Erythroblast (primary cell): ENCODE data around the gene COQ8A.

ENCODE experiments used
- DNase-seq, 2 experiments: peaks; one replicate each; lab custom pipeline; 2025; lab: John Stamatoyannopoulos, UW
- GATA1 ChIP-seq: IDR thresholded peaks from 2 replicates; pipeline ENCODE4 v1.6.1; 2011; ENCODE audit warnings: low read depth, mild to moderate bottlenecking, control low read depth, low read length, moderate library complexity
- POLR2A ChIP-seq: IDR thresholded peaks from 2 replicates; pipeline ENCODE4 v1.6.1; 2011; ENCODE audit warnings: mild to moderate bottlenecking, low read length

The COQ8A gene

DNA sequence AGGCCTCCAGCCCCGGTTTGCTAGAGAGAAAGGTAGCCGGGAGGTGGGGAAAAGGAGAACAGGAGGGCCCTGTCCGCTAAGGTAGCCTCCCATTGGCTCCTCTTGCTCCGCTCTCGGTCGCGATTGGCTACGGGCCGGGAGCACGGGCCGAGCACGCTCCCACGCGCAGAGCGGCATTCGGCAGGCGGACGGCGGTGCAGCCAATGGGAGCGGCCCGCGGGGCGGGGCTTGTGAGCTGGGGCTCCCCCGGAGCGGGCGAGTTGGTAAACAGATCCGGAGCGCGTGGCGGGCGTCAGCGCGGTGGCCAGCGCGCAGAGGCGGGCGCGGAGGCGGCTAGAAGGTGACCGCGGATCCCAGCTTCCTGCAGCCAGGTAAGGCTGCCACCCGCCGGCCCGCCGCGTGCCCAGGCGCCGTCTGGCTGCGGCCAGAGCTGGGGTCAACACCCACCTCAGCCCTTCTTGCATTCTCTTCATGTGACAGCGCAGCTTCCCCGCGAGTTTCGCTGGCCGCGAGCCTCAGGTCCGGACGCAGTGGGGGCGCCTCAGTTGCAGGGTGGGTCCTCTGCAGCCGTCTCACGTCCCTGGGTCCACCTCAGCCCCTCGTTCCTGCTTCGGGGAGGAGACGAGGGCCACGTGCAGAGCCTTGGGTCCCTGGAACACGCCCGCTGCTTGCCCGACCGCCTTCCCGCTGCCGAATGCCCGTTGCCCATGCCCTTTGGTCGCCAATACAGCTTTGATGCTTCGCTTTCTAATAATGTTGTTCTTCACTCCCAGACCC is at the start of gene COQ8A:
Gene COQ8A, plus strand, starts transcription at position 266 of the 777 bp plus-strand sequence. CDS start 21,092 bp downstream, outside the sequence.
- TF ChIP-seq GATA1 (no peak), POLR2A (peak; percentile 85)
- peak; percentile 99 for DNase-seq

DNA sequence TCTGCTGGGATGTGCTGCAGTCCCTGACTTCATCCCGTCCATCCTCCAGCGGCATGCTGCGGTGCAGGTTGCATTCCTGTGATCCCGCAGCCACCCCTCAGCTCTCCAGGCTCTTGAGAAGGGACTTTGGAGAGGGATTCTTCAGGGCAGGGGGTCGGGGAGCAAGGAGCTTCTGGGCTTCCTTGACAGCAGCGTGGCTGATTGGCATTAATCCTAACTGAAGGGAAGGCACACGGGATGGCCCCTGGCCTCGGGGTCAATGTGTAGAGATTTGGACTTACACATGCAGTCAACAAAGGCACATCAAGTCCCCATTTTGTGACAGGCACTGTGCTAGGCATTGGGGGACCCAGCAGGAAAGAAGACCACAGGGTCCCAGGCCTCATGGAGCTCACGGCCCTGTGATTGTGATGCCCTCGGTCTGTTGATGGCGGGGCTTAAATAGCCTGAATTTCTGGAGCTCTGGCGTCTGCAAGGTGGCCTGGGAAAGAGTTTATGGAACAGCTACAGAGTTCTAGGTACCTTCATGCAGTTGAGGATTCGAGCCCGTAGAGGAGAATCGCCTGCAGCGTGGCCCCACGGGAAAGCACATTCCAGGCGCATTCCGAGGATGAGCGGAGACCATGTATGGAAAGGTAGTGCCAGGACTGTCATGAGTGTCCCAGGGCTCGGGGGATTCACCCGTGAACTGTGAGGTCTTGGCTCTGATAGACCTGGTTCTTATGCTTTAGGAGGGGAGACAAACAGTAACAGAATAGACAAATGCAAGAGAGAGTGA is 49.6 kb upstream of the COQ8A start:
- TF ChIP-seq POLR2A (no peak), GATA1 (no peak)

DNA sequence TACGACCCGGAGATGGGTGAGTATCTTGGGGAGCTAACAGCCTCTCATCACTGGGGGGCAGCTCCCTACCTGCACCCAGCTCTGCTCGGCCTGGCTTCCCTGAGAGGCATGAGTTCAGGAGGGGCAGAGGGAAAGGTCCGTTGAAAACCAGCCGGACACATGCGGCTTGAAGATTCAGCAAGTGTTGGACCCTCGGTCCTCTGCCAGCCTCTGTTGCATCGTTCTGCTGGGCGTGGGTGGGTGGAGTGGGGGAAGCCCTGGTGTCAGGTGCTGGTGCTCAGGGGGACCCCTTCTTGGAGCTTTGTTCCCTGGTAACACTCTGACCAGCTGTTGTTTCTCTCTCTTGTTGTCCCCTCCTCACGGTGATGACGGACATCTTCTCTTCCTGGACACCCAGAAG is 48.7 kb upstream of the COQ8A start:
- TF ChIP-seq GATA1 (no peak), POLR2A (no peak)
- DNase-seq: no peak

More for the DNA sequence above, 49.6 kb upstream of the COQ8A start:
- DNase-seq: no peak

DNA sequence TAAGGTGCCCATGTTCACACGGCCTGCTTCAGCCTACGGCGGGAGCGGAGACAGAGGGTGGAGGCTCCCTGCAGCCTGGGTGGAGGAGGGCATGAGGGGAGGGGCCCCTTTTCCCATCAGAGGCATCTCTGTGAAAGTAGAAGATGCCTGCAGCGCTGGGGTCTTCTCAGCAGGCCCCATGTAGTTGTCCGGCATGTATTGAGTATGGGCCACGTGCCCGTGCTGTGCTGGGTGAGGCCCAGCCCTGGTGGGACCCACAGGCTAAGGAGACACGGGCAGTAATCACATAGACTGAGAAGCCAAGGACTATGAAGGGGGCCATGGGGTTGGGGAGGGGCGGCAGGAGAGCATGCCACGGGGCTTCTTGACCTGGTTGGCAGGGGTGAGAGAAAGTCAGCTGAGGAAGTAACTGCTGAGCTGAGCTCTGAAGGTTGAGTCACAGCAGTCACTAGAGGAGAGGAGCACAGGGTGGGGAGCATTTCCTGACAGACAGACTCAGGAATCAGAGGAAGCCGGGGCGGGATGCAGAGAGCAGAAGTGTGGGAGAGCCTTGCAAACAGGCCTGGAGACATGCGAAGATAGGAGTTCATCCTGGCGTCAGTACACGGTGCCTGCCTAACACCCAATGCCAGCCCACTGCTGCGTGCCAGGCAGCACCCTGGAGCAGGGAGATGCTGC is 48.1 kb upstream of the COQ8A start:
- no peak for DNase-seq

DNA sequence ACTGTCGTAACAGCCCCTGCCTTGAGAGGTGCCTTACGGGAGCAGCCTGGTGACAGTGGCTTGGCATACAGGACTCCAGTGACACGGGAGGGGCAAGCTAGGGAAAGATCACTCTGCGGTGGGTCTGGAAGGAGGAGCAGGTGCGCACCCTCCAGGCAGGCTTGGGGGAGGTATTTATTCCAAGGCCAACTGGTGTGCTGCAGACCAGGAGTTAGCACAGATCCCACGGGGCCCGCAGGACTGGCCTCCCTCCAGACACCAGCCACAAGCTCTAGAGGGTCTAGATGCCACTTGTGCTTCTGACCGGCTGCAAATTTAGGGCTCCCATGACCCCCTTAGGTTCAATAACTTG is 47.6 kb upstream of the COQ8A start:
- TF ChIP-seq GATA1 (no peak), POLR2A (no peak)
- no peak for DNase-seq

More for the DNA sequence above, 48.1 kb upstream of the COQ8A start:
- TF ChIP-seq POLR2A: no peak
- no peak for TF ChIP-seq GATA1

DNA sequence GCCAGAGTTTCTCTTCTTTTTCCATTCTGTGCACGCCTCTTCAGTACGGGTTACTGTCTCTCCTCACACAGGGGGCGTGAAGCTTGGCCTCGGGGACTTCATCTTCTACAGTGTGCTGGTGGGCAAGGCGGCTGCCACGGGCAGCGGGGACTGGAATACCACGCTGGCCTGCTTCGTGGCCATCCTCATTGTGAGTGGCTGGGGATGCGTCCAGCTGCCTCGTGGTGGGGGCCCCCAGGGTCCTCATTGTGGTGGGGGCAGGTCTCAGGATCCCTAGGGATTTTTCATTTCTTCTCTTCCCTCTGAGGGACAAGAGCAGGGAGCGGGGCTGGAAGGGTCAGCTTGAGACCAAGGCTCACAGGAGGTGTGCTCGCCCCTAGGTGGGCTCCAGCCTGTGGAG is 46.2 kb upstream of the COQ8A start:
- no peak for DNase-seq
- TF ChIP-seq GATA1: no peak
- no peak for TF ChIP-seq POLR2A

DNA sequence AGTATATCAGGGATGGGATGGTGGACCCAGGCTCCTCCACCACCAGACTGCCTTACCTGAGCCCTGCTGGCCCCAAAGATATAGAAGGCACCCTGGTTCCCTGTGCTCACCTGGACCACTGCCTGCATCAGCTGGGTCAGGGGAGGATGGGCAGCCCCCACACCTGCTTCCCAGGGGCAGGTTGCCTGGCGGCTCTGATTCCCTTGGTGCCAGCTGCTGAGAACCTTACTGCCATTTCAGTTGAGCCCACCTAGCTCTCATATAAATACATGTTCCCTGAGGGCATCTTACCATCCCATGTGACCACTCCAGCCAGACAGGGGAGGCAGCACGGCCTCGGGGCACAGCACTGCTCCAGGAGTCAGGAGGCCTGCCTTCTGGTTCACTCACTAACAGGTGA is 45.3 kb upstream of the COQ8A start:
- DNase-seq: no peak
- TF ChIP-seq POLR2A (no peak), GATA1 (no peak)

DNA sequence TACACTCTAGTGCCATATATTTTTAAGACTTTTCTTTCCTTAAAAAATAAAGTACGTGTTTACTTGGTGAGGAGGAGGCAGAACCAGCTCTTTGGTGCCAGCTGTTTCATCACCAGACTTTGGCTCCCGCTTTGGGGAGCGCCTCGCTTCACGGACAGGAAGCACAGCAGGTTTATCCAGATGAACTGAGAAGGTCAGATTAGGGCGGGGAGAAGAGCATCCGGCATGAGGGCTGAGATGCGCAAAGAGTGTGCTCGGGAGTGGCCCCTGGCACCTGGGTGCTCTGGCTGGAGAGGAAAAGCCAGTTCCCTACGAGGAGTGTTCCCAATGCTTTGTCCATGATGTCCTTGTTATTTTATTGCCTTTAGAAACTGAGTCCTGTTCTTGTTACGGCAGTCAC is 44.5 kb upstream of the COQ8A start:
- no peak for DNase-seq
- TF ChIP-seq GATA1 (no peak), POLR2A (no peak)

DNA sequence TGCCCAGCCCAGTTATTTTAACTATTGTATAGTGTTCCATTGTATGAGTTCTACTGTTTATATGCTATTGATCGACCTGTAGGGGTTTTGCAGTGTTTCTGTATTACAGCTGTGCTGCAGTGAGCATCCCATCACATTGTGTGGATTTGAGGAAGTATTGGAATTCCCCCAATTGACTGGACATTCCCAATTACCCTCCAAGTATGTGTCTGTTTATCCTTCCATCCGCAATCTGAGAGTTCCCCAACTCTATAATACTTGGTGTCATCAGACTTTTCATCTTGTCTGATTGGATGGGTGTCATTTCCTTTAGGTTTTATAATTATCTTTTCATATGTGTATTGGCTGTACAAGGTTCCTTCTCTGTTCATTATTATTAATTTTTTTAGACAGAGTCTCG is 41.8 kb upstream of the COQ8A start:
- DNase-seq: no peak
- no peak for TF ChIP-seq GATA1
- no peak for TF ChIP-seq POLR2A

DNA sequence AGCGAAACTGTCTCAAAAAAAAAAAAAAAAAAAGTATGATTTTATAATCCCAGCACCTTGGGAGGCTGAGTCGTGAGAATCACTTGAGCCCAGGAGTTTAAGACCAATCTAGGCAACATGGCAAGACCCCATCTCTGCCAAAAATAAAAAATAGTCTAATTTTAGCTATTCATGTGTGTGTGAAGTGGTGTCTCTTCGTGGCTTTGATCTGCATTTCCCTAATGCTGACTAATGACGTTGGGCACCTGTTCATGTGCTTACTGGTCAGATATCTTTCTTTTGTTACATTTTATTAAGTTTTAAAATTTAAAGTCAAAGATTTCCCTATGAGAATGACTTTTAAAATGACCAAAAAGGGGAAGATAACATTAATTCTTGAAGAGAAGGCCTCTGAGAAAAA is 38.7 kb upstream of the COQ8A start:
- no peak for DNase-seq
- no peak for TF ChIP-seq POLR2A
- TF ChIP-seq GATA1: no peak

DNA sequence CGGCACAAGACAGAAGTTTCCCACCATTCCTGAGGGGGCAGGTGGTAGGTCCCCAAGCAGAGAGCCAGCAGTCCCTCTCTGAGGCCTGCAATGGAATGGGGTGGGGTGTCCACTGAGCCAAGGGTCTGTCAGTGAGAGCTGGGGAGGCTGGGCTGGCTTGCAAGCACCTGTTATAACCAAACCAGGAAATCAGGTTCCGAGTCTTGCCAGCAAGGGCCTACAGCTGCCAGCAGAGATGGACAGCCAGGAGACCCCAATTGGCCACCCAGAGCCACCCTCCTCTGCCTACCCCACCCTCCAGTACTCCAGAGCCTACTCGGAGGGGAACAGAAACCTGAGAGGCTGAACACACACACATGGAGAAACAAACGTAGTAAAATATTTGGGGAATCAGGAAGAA is 37.5 kb upstream of the COQ8A start:
- TF ChIP-seq POLR2A (no peak), GATA1 (no peak)
- no peak for DNase-seq

DNA sequence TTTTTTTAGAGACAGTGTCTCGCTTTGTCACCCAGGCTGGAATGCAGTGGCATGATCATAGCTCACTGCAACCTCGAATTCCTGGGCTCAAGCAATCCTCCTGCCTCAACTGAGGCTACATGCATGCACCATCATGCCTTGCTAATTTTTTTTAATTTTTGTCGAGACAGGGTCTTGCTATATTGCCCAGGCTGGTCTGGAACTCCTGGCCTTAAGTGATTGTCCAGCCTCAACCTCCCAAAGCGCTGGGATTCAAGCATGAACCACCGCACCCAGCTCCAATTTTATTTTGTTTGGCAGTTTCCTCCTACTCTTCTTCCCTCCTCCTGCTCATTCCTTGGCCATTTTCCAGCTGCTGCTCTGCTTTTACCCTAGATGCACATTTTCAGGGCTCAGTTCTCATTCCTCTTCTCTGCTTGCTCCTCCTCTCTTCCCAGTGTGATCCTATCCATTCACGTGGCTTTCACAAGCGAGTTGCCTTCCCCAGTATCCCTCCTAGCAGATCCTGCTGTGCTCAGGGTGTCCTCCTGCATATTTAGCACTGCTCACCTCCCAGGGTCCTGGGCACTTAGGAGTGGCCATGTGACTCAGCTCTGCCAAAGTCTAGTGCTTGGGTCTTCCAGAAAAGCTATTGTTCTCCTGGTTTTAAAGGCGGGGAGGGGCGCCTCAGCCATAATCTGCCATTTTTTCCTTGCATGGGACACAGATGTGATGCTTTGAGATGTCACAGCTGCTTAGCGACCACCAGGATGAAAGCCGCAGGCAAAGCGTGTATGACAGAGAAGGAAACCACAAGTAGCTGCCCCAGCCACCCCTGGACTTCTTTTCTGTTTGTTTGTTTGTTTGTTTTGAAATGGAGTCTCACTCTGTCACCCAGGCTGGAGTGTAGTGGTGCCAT is 36.0 kb upstream of the COQ8A start:
- TF ChIP-seq GATA1 (no peak), POLR2A (no peak)
- no peak for DNase-seq

DNA sequence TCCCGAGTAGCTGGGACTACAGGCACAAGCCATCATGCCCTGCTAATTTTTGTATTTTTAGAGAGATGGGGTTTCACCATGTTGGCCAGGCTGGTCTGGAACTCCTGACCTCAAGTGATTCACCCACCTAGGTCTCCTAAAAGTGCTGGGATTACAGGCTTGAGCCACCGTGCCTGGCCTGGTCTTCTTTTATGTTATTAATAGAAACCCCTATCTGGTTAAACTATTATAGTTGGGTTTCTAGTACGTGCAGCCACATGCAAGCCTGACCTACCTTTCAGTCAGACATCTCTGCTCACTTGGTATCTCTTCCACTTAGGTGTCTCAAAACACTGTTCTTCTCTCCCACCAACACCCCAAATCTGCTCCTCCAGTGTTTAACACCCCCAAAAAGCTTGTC is 35.3 kb upstream of the COQ8A start:
- TF ChIP-seq POLR2A: no peak
- no peak for TF ChIP-seq GATA1
- DNase-seq: no peak
